Left ventricle myocardium superior (tissue), 1 donor: ENCODE measurements around the gene AICDA. TPM values are rescaled to one million over a fixed set of nuclear protein-coding genes. Genes with fewer than 3 reads are reported as not detected.

ENCODE experiments used
- ATAC-seq: fragments of 200-7000 bp; cut with Tn5 transposase; one replicate; pipeline ENCODE4 v1.9.1; 2020; ENCODE audit warnings: mild to moderate bottlenecking, moderate library complexity
- DNase-seq: peaks from one replicate; pipeline ENCODE4 v3.0.0-alpha.2; 2020
- intact Hi-C: fragments of 100-400 bp; cut with micrococcal nuclease; formaldehyde crosslinking; loops from one replicate; pipeline ENCODE4 v1.11.0; 2022
- total RNA-seq: library from RNA; stranded (reverse); fragmentation: NEBNext Ultra II Directional; extraction: Animal tissue kit (Norgen Biotek cat#: 25700); gene quantifications from one replicate; pipeline ENCODE4 v1.2.1, GENCODE V29; 2021
- donor health status: DM: no; HTN: yes; CAD: no; lungs with severe emphysema.

The AICDA gene
- total RNA-seq, 1 donor from 2014 or later = not detected

GRCh38 chr12:8563356-8563755 lies 49.3 kb downstream of the AICDA start:
- no peak for ATAC-seq
- no peak for DNase-seq
- intact Hi-C loops = no loop called here

DNA sequence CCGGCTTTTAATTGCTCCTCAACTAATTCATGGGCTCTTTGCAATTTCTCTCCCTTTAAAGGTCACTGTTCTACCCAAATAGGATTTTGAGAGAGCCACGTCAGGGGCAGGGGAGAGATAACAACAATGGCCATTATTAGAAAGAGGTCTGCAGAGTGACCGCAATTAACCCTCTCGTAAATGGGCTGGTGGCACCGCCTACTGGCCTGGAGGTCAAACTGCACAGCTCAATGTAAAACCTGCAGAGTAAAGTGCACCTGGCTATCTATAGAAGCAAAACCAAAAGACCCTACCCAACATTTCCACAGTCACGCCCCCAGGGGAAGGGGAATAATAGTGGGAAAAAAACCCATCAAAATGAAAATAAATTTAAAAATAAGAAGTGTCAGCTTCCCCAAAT lies 50.3 kb downstream of the AICDA start:
- intact Hi-C loops = no loop called here
- no peak for ATAC-seq
- no peak for DNase-seq

- DNase-seq (no peak), ATAC-seq (no peak)
- intact Hi-C loops = no loop called here
These were observed 51.6 kb downstream of the AICDA start for GRCh38 chr12:8561011-8561410.

DNA sequence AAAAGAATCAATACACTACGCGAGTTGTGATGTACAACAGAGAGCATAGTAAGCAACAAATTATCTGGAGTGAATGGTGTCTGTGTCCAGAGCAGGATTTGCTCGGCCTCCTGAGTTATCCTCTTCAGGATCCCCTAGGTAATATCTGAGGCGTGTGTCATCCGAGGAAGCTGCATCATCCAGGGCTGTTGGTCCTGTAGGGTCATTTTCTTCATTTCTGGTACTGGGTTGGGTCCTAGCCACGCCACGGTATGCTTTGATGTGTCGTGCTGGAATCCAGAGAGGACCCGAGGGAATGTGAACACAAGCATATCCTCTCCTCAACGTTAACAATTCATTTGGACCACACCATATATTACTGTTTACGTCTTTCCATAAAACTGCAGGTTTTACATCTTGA lies 53.0 kb downstream of the AICDA start:
- no peak for DNase-seq
- intact Hi-C loops = no loop called here
- no peak for ATAC-seq

DNA sequence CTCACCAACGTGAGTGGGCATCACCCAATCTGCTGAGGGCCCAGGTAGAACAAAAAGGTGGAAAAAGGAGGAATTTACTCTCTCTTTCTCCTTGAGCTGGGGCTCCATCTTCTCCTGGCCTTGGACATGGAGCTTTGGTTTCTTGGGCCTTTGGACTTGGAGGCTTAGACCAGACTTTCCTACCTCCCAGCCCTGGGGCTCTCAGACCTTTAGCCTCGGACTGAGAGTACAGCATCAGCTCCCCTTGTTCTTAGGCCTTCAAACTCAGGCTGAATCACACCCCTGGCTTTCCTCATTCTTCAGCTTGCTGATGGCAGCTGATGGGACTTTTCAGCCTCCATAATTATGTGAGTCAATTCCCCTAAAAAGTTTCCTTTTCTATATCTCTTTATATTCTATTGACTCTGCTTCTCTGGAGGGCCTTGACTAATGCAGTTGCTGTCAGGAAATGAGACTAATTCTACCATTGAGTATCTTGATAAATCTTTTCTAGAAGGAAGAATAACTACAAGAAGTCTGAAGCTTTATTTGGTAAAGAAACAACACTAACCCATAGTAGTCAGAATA lies 56.0 kb downstream of the AICDA start:
- no peak for ATAC-seq
- DNase-seq = no peak
- intact Hi-C loops = no loop called here

DNA sequence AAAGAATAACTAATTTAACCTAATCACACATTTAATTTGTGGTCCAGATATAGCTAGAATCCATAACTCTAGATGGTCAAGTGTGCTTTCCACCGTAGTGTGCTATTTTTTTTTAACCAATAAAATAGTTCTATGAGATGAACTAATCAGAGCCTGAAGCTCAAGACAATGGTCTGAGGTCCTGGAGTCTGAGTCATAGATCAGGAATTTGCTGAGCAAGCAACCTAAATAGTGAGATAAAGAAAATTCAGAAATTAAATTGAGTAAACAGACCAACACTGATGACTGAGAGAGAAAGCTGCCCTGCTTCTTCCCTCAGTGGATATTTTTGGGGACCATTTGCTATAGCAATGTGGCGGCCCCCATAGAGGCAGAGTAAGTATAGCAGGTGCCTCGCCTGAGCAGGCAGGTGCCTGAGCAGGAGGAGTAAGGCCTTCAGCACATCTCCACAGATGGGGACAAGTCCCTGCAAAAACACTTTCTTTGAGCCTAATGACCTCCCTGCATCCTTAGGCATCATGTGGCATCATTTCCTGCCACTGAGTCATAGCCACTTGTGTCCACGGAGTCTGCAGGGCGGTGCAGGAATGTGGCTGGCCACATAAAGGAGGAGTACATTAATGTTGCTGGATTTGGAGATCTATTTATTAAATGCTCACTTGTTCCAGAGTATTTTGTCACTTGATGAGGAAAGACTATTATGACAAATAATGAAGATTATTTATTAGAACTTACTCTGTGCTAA lies 58.0 kb downstream of the AICDA start:
- ATAC-seq (no peak), DNase-seq (no peak)
- intact Hi-C loops = no loop called here

DNA sequence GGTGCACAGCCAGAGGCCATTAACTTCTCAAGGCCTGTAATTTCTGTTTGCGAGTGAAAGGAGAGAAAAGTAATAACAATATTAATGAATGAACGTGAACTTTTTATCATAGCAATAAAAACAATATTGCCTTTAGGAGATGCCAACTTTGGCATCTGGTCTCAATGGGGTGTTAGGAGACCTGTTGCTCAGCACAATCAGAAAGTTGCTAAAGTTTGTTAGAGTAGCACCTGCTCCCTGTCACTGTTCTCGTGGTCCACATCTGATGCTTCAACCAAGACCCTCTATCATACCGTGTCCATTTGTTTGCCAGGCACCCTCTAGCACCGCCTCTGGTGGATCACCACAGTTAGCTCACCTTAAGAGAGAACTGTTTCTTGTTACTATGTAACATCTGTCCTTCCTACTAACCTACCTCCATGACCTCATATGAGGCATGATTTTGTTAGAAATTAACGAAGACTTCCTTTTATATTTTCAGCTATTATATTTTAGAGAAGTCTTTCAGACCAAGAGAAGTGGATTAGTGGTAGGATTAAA lies 59.5 kb downstream of the AICDA start:
- ATAC-seq (no peak), DNase-seq (no peak)
- intact Hi-C loops = no loop called here

Other genes with a start within 250 kb of the AICDA start
- not detected for gene CLEC6A, start 156.9 kb downstream of the AICDA start, total RNA-seq
- not detected for gene CLEC4D, start 99.4 kb downstream of the AICDA start, total RNA-seq
- 2.5 TPM for gene CLEC4E, start 72.0 kb downstream of the AICDA start, total RNA-seq
- 29.1 TPM for gene MFAP5, start 50.0 kb upstream of the AICDA start, total RNA-seq
- gene RIMKLB, start 85.1 kb upstream of the AICDA start, total RNA-seq = 9.7 TPM
- gene A2ML1, start 209.8 kb upstream of the AICDA start, total RNA-seq = not detected